GM23338 (cell line): Measurements from ENCODE around the gene RET. TPM values are rescaled to one million over a fixed set of nuclear protein-coding genes. Genes with fewer than 3 reads are reported as not detected.

ENCODE experiments used
- ATAC-seq: fragments of 200-7000 bp; cut with Tn5 transposase; 3 replicates; pipeline ENCODE4 v1.9.1; 2020
- DNase-seq: peaks from one replicate; pipeline ENCODE4 v3.0.0-alpha.2; 2015; ENCODE audit warnings: low spot score
- H2AFZ ChIP-seq: fragments of 200-600 bp; sonication (generic); 2 replicates; pipeline ENCODE4 v1.8.0; 2016; ENCODE audit warnings: antibody characterized with exemption, mild to moderate bottlenecking, moderate library complexity
- H3F3A ChIP-seq: fragments of 200-600 bp; sonication (generic); replicated peaks from 2 replicates; pipeline ENCODE4 v1.8.0; 2017; ENCODE audit warnings: antibody characterized with exemption, mixed run types, low read depth
- H3K27ac ChIP-seq: fragments of 200-600 bp; sonication (generic); 2 replicates; pipeline ENCODE4 v1.6.1; 2016; ENCODE audit warnings: low read depth
- H3K27me3 ChIP-seq: fragments of 200-600 bp; sonication (generic); 2 replicates; pipeline ENCODE4 v1.8.0; 2016; ENCODE audit warnings: mild to moderate bottlenecking, mixed run types, moderate library complexity; ENCODE audit not compliant: insufficient read depth
- H3K36me3 ChIP-seq: fragments of 200-600 bp; sonication (generic); 2 replicates; pipeline ENCODE4 v1.8.0; 2016; ENCODE audit warnings: mild to moderate bottlenecking; ENCODE audit not compliant: insufficient read depth
- H3K4me1 ChIP-seq: fragments of 200-600 bp; sonication (generic); 2 replicates; pipeline ENCODE4 v1.8.0; 2016; ENCODE audit warnings: mild to moderate bottlenecking, moderate library complexity; ENCODE audit not compliant: insufficient read depth
- H3K4me2 ChIP-seq: fragments of 200-600 bp; sonication (generic); 2 replicates; pipeline ENCODE4 v1.7.1; 2017; ENCODE audit warnings: mixed run types
- H3K4me3 ChIP-seq: fragments of 200-600 bp; sonication (generic); 2 replicates; pipeline ENCODE4 v1.6.1; 2016; ENCODE audit warnings: mixed run types
- H3K79me2 ChIP-seq: fragments of 200-600 bp; sonication (generic); replicated peaks from 2 replicates; pipeline ENCODE4 v1.8.0; 2017; ENCODE audit warnings: mild to moderate bottlenecking; ENCODE audit not compliant: insufficient read depth
- H3K9me2 ChIP-seq: fragments of 200-600 bp; sonication (generic); 2 replicates; pipeline ENCODE4 v1.8.0; 2017; ENCODE audit not compliant: insufficient read depth
- H4K20me1 ChIP-seq: fragments of 200-600 bp; sonication (generic); replicated peaks from 2 replicates; pipeline ENCODE4 v1.8.0; 2017; ENCODE audit warnings: mild to moderate bottlenecking; ENCODE audit not compliant: insufficient read depth
- H3K27ac Mint-ChIP-seq: 2 replicates; pipeline ENCODE4 v1.8.0; 2020; ENCODE audit warnings: inconsistent platforms, mild to moderate bottlenecking, moderate library complexity, mixed read lengths
- H3K27me3 Mint-ChIP-seq: 3 replicates; pipeline ENCODE4 v1.8.0; 2022; ENCODE audit warnings: low read depth, mild to moderate bottlenecking, moderate library complexity, mixed read lengths, inconsistent platforms; ENCODE audit not compliant: insufficient read depth, poor library complexity
- H3K36me3 Mint-ChIP-seq: 3 replicates; pipeline ENCODE4 v1.8.0; 2021; ENCODE audit warnings: low read depth, mild to moderate bottlenecking, inconsistent platforms, moderate library complexity, mixed read lengths
- H3K4me1 Mint-ChIP-seq: 3 replicates; pipeline ENCODE4 v1.8.0; 2020; ENCODE audit warnings: mild to moderate bottlenecking, inconsistent platforms, mixed read lengths
- H3K4me3 Mint-ChIP-seq: 3 replicates; pipeline ENCODE4 v1.8.0; 2021; ENCODE audit warnings: moderate library complexity, mild to moderate bottlenecking, inconsistent platforms, mixed read lengths
- H3K9me3 Mint-ChIP-seq: 3 replicates; pipeline ENCODE4 v1.8.0; 2020; ENCODE audit warnings: moderate library complexity, mild to moderate bottlenecking, inconsistent platforms, mixed read lengths
- CREB1 ChIP-seq: fragments of 250-450 bp; sonication (Bioruptor Pico); IDR thresholded peaks from 2 replicates; pipeline ENCODE4 v1.5.0; 2020; ENCODE audit warnings: low read depth, mild to moderate bottlenecking, moderate library complexity
- EZH2phosphoT487 ChIP-seq: fragments of 200-600 bp; sonication (generic); IDR thresholded peaks from one replicate; pipeline ENCODE4 v1.8.1; 2018; ENCODE audit warnings: antibody characterized with exemption; ENCODE audit not compliant: unreplicated experiment
- JUNB ChIP-seq: IDR thresholded peaks from one replicate; pipeline ENCODE4 v1.6.1; 2016; ENCODE audit warnings: antibody characterized with exemption; ENCODE audit not compliant: unreplicated experiment
- NANOG ChIP-seq: IDR thresholded peaks from 2 replicates; pipeline ENCODE4 v1.6.1; 2016; ENCODE audit warnings: antibody characterized with exemption, borderline replicate concordance
- POLR2AphosphoS5 ChIP-seq: IDR thresholded peaks from 2 replicates; pipeline ENCODE4 v1.6.1; 2016; ENCODE audit warnings: antibody characterized with exemption, low read depth
- STAT1 ChIP-seq: IDR thresholded peaks from one replicate; pipeline ENCODE4 v1.6.1; 2016; ENCODE audit warnings: antibody characterized with exemption; ENCODE audit not compliant: unreplicated experiment
- ZNF114 ChIP-seq: fragments of 250-450 bp; sonication (Bioruptor Pico); IDR thresholded peaks from 2 replicates; pipeline ENCODE4 v1.5.0; 2020; ENCODE audit warnings: mild to moderate bottlenecking, moderate library complexity
- polyA plus RNA-seq: library from polyadenylated mRNA; unstranded; fragments of >200 nt; fragmentation: Nextera tagmentation; extraction: Ambion mirVana; gene quantifications from 2 replicates; pipeline ENCODE4 v1.2.1, GENCODE V29; 2016
- total RNA-seq: library from RNA; depleted of rRNA; stranded (reverse); fragments of >200 nt; shearing (Covaris generic); gene quantifications from 2 replicates; pipeline ENCODE4 v1.2.3, GENCODE V29; 2014
- TF ChIP-seq, protein P1 (sequence below): fragments of 250-450 bp; sonication (Bioruptor Pico); IDR thresholded peaks from 2 replicates; pipeline ENCODE4 v1.5.0; 2020; ENCODE audit warnings: mild to moderate bottlenecking, moderate library complexity
- TF ChIP-seq, protein P2 (sequence below), 2 experiments: fragments of 200-600 bp in 1 of 2; sonication (generic) in 1 of 2; conservative IDR thresholded peaks; 2 replicates each; pipeline versions ENCODE4 v1.5.1 to v1.6.1; 2016 to 2017; ENCODE audit warnings: antibody characterized with exemption in 2 of 2, low read depth in 2 of 2, mild to moderate bottlenecking in 2 of 2, moderate library complexity in 1 of 2

RET gene
- total and polyA plus RNA-seq, 2 experiments from 2014 or later: 5.5 to 9.8 TPM

DNA sequence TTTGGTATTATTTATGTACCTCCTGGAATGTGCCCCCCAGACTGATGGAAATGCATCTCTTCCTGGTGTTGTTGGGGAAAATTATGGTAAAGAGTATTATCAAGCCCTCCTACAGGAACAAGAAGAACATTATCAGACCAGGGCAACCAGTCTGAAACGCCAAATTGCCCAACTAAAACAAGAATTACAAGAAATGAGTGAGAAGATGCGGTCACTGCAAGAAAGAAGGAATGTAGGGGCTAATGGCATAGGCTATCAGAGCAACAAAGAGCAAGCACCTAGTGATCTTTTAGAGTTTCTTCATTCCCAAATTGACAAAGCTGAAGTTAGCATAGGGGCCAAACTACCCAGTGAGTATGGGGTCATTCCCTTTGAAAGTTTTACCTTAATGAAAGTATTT lies 78.4 kb downstream of the RET start (continued):
- TF ChIP-seq POLR2AphosphoS5 (no peak), ZNF114 (no peak), NANOG (no peak)

DNA sequence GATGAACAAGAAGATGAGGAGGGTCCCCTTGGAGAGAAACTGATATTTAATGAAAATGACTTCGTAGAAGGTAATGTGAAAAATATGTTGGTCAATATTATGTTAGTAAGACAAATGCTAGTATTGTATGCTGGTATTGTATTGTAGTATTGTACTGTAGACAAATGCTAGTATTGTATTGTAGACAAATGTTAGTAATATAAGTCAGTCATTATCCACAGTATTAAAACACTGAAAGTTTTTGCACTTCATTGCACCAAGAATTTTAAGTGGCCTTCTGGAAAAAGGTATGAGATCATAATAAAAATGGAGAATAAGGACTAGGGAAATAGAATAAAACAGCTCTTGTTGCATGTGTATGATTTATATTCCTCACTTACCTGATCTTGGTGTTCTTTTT lies 78.9 kb downstream of the RET start:
- Mint-ChIP-seq H3K4me1 (peaks cover 4% of the 10 kb centered on the region; the same call in 2 of the 3 replicates), H3K27ac (no peak overlapping the region), H3K9me3 (no peaks in the 10 kb centered on the region), H3K36me3 (no peaks in the 10 kb centered on the region), H3K27me3 (no peaks in the 10 kb centered on the region), H3K4me3 (no peak overlapping the region)
- H3K36me3 ChIP-seq: no peaks in the 10 kb centered on the region
- H3K9me2 ChIP-seq: no peaks in the 10 kb centered on the region
- no peak for ATAC-seq
- H3K79me2 ChIP-seq: peaks cover 20% of the 10 kb centered on the region
- H4K20me1 ChIP-seq: no peaks in the 10 kb centered on the region; the same call in 1 of the 2 replicates
- DNase-seq: no peak
- H3K27me3 ChIP-seq: no peaks in the 10 kb centered on the region
- TF ChIP-seq EZH2phosphoT487 (no peak), POLR2AphosphoS5 (no peak), STAT1 (no peak), JUNB (no peak), CREB1 (CRISPR knock-in tag) (no peak)
- TF ChIP-seq, protein P1, sequence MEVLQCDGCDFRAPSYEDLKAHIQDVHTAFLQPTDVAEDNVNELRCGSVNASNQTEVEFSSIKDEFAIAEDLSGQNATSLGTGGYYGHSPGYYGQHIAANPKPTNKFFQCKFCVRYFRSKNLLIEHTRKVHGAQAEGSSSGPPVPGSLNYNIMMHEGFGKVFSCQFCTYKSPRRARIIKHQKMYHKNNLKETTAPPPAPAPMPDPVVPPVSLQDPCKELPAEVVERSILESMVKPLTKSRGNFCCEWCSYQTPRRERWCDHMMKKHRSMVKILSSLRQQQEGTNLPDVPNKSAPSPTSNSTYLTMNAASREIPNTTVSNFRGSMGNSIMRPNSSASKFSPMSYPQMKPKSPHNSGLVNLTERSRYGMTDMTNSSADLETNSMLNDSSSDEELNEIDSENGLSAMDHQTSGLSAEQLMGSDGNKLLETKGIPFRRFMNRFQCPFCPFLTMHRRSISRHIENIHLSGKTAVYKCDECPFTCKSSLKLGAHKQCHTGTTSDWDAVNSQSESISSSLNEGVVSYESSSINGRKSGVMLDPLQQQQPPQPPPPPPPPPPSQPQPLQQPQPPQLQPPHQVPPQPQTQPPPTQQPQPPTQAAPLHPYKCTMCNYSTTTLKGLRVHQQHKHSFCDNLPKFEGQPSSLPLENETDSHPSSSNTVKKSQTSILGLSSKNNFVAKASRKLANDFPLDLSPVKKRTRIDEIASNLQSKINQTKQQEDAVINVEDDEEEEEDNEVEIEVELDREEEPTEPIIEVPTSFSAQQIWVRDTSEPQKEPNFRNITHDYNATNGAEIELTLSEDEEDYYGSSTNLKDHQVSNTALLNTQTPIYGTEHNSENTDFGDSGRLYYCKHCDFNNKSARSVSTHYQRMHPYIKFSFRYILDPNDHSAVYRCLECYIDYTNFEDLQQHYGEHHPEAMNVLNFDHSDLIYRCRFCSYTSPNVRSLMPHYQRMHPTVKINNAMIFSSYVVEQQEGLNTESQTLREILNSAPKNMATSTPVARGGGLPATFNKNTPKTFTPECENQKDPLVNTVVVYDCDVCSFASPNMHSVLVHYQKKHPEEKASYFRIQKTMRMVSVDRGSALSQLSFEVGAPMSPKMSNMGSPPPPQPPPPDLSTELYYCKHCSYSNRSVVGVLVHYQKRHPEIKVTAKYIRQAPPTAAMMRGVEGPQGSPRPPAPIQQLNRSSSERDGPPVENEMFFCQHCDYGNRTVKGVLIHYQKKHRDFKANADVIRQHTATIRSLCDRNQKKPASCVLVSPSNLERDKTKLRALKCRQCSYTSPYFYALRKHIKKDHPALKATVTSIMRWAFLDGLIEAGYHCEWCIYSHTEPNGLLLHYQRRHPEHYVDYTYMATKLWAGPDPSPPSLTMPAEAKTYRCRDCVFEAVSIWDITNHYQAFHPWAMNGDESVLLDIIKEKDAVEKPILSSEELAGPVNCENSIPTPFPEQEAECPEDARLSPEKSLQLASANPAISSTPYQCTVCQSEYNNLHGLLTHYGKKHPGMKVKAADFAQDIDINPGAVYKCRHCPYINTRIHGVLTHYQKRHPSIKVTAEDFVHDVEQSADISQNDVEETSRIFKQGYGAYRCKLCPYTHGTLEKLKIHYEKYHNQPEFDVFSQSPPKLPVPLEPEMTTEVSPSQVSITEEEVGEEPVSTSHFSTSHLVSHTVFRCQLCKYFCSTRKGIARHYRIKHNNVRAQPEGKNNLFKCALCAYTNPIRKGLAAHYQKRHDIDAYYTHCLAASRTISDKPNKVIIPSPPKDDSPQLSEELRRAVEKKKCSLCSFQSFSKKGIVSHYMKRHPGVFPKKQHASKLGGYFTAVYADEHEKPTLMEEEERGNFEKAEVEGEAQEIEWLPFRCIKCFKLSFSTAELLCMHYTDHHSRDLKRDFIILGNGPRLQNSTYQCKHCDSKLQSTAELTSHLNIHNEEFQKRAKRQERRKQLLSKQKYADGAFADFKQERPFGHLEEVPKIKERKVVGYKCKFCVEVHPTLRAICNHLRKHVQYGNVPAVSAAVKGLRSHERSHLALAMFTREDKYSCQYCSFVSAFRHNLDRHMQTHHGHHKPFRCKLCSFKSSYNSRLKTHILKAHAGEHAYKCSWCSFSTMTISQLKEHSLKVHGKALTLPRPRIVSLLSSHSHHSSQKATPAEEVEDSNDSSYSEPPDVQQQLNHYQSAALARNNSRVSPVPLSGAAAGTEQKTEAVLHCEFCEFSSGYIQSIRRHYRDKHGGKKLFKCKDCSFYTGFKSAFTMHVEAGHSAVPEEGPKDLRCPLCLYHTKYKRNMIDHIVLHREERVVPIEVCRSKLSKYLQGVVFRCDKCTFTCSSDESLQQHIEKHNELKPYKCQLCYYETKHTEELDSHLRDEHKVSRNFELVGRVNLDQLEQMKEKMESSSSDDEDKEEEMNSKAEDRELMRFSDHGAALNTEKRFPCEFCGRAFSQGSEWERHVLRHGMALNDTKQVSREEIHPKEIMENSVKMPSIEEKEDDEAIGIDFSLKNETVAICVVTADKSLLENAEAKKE (CRISPR knock-in tag): no peak
- TF ChIP-seq, protein P2, sequence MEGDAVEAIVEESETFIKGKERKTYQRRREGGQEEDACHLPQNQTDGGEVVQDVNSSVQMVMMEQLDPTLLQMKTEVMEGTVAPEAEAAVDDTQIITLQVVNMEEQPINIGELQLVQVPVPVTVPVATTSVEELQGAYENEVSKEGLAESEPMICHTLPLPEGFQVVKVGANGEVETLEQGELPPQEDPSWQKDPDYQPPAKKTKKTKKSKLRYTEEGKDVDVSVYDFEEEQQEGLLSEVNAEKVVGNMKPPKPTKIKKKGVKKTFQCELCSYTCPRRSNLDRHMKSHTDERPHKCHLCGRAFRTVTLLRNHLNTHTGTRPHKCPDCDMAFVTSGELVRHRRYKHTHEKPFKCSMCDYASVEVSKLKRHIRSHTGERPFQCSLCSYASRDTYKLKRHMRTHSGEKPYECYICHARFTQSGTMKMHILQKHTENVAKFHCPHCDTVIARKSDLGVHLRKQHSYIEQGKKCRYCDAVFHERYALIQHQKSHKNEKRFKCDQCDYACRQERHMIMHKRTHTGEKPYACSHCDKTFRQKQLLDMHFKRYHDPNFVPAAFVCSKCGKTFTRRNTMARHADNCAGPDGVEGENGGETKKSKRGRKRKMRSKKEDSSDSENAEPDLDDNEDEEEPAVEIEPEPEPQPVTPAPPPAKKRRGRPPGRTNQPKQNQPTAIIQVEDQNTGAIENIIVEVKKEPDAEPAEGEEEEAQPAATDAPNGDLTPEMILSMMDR (conservative IDR thresholded peaks at IDR 0.05; ENCODE audit: low read depth in 2 of 2): no peak
- no peak overlapping the region for H3K4me3 ChIP-seq
- H3K4me1 ChIP-seq: no peaks in the 10 kb centered on the region
- H2AFZ ChIP-seq: no peak overlapping the region
- no peak overlapping the region for H3K27ac ChIP-seq
- H3F3A ChIP-seq: no peaks in the 10 kb centered on the region
- no peak overlapping the region for H3K4me2 ChIP-seq
